HG03066 (cell line): ENCODE data around the gene ARSJ.
"Not testable (repeated sequence)": the region's sequence is repeated elsewhere in the genome, so short reads cannot be mapped to it uniquely, and the experiment has no call there.

ENCODE experiments used
- ATAC-seq: cut with Tn5 transposase; IDR thresholded peaks from one replicate; pipeline ENCODE4 v1.9.1; 2021; ENCODE audit warnings: low read depth; ENCODE audit not compliant: unreplicated experiment

Gene ARSJ

DNA sequence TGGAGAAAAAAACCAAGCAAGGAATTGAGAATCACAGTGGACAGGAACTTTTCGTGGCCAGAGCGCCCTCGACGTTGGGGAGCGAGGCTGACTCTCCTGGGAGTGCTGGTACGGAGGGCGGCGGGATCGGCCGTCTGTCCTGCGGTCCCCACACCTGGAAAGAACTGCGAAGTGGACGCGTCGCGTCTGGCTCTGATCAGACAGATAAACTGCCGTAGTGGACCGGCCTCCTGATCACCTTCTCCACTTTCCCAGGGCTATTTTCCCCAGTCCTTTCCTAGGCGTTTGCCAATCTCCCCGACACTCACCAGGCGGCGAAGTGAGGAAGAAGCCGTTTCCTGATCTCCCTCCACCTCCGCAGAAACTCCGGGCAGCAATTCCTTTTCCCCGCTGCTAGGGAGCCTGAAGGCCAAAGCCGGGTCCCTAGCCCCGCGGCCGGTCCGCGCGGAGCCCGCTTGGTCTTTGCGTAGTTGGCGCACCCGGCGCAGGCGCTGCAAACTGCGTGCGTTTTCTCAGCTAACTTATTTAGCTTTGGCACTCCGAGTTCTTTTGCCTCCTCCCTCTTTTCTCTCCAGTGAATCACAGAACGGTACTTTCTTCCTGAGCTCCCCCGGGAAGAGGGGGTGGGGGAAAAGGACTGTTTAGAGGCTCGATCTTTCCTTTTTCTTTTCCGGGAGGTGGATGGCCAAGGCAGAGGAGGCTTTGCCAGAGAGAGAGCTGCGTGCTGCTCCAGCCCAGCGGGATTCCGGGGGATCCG, at the start of gene ARSJ:
Gene ARSJ (minus strand): TSS at position 500 of the 757 bp plus-strand sequence. CDS start 813 bp downstream, outside the sequence.
- ATAC-seq = peak; percentile 58

- no peak for ATAC-seq
Observed at GRCh38 chr4:114028071-114028470, 48.6 kb upstream of the ARSJ start.

DNA sequence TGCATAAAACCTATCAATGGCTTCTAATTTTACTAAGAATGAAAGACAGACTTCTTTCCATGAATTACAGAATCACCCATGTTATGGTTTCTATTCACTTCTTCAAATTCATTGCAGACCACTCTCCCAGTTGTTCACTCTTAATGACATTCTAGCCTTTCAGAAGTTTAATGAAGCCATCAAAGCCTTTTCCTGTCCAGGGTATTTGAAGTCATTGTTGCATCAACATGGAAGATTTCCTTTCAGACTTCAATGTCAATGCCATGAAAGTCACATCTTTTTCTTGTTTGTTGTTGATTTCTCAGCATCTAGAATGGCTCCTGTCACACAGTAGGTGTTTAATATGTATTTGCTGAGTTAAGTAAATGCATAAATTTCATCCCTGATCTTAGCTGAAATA, 48.1 kb upstream of the ARSJ start:
- ATAC-seq = no peak

- no peak for ATAC-seq
Observed at GRCh38 chr4:114026447-114026846, 47.0 kb upstream of the ARSJ start.

- ATAC-seq = peak; percentile 83
Observed at GRCh38 chr4:114025176-114025777, 45.8 kb upstream of the ARSJ start.

GRCh38 chr4:114021451-114021850, 42.0 kb upstream of the ARSJ start:
- ATAC-seq = no peak

DNA sequence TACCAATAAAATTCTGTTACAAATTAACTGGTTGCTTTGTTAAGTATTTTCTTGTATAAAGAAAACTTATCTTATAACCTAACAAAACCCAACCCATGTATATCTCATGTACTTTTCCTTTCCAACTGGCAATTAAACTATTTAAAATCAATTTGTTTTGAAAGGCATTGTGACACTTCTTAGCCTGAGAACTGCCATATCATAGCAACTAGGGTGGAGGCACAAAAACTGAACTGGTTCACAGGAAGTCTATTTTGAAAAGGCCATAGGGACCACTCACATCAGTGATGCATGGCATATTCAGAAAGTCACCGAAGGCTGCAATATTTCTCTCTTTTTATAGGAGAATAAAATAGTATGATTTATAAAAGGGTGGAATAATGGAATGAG, 40.5 kb upstream of the ARSJ start:
- ATAC-seq = no peak

DNA sequence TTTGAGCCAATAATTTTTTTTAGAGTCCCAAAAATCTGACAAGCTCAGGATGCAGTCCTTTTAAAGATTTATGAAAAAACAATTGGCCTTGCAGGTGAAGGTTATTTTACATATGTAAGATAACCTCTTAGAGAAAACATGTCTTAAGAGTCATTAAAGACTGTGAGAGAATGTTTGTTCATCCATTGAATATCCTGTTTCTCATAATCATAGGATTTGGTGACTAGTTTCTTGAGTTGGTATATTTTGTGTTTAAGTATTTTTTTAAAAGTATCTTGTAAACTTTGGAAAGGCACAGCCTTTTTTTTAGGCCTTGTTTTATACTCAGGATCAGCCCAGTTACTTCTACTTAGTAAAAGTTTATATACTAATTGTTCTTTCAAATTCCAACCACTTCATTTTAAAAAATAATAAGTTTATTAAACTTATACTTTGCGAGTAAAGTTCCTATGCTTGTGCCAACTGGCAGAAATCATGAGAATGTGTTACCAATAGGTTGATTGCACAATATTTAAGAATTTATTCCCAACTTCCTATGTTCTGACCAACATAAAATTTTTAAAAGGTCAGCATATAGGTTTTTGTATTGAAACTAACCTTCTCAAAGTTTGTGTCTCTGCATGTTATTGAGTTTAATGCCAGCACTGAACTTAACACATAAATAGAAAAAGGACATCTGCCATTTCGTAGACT, 40.0 kb upstream of the ARSJ start:
- no peak for ATAC-seq

DNA sequence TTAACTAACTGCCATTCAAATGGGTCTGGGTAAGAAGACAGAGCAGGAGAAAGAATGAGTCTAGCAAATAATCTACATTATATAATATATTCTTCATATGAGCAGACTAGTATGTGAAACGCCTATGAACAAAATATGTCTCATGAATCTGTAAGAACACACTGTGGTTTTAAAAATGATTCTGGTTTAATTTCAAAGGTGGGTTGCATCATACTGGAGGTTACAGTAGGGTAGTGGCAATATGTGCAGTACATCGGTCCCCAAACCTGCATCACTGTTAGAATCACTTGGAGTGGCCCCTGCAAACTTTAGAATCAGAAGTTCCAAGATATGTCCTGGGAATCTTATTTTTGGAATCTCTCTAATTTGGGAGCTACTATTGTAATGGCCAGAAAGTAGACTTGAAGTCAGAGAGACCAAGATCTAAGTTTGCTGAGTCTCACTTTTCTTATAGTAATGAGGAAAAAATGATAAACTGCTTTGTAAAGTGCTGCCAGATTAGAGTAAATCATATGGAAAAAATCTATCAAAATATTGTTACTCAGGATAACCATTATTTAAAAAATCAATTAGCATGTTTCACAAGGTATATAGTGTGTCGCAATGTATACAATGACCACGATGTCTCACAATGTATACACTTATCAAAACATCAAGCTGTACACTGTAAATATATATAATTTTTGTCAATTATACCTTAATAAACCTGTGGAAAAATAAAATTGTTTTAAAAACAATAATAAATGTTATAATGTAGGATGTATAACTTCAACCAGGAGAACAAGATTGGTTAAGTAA, 37.9 kb upstream of the ARSJ start:
- ATAC-seq = no peak

GRCh38 chr4:114015444-114015899, 36.0 kb upstream of the ARSJ start:
- ATAC-seq = no peak

- ATAC-seq = not testable (repeated sequence)
Observed at GRCh38 chr4:114013201-114013600, 33.8 kb upstream of the ARSJ start.

- no peak for ATAC-seq
Observed at GRCh38 chr4:114012749-114013148, 33.3 kb upstream of the ARSJ start.

DNA sequence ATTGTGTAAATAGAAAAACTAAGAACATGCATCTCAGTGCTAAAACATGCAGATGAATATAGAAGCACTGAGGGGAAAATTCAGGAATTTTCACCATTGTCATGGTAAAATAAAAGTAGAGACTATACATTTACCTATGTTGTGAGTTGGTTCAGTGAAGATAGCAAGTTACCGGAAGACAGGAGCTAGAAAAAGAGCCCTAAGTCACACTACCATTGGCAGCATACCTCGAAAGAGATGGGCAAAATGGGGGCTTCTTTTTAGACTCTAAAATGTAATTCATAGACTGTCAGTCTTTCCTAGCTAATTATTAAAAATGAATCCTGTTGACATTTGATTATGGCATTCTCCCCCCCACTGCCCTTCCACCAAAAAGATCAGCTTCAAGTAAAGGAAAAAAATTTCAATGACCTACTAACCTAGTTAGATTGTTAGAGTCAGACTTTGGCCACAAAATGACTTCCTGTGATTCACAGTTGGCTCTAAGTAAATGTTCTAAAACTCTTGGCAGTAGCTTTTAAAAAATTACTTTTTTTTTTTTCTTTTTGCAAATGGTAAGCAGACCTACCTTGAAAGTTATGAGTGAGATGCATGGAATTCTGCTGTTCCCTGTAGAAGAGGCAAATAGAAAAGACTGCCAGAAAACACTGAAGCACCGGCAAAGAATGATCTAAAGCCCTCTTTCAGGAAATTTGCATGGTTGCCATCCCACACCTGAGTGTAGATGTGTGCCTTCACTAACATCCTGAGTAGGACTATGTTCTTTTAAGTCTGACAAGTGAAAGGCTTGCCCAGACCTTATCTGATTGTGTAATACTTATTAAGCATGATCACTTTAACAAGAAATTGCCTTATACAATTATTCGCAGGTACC, 26.4 kb upstream of the ARSJ start:
- no peak for ATAC-seq

GRCh38 chr4:114004483-114005226, 25.2 kb upstream of the ARSJ start:
- peak; percentile 72 for ATAC-seq

DNA sequence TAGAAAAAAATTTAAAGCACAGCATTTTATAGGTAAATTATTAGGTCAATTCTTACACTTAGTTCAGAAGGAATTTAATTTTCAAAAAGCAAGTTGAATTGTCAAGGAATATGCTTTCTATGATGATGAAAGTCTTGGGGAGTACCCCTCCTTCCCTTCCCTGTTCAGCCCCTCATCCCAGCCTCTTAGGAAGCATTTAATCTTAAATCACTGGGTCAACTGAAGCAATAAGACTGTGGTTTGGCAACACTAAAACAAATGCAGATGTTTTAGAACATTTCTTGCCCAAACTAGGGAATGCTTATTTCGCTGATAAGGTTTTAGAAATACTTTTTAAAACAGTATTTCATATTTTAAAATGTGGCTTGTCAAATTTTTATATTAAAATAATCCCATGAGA, 19.1 kb upstream of the ARSJ start:
- no peak for ATAC-seq

DNA sequence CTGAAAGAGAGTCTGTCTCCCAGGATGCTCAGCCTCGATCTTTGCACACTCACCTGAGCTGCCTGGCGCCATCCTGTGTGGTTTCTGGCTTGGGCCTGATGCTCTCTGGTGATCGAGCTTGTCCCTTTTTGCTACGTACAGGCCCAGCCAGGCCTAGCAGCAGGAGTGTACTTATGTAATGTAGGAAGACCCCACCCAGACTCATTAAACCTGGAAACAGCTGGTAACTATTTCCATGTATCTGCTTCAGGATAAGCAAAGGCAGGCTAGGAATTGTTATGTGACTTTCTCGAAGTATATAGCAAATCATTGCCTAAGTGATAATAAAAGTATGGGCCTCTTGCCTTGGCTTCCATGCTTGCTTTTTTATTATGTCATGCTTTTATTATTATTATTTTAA, 18.6 kb upstream of the ARSJ start:
- no peak for ATAC-seq

GRCh38 chr4:113997206-113997605, 17.8 kb upstream of the ARSJ start:
- no peak for ATAC-seq

- ATAC-seq = no peak
Observed at GRCh38 chr4:113996599-113997177, 17.2 kb upstream of the ARSJ start.

- no peak for ATAC-seq
Observed at GRCh38 chr4:113993887-113994286, 14.4 kb upstream of the ARSJ start.
